IPS-11a (cell line): ENCODE data around the gene RPS25.
"Not testable (repeated sequence)": the region's sequence is repeated elsewhere in the genome, so short reads cannot be mapped to it uniquely, and the experiment has no call there.

Experiments used
- H3K4me3 ChIP-seq: one replicate; pipeline ENCODE4 v1.5.1; 2013; ENCODE audit warnings: low read depth, low read length, control low read depth

Gene RPS25

DNA sequence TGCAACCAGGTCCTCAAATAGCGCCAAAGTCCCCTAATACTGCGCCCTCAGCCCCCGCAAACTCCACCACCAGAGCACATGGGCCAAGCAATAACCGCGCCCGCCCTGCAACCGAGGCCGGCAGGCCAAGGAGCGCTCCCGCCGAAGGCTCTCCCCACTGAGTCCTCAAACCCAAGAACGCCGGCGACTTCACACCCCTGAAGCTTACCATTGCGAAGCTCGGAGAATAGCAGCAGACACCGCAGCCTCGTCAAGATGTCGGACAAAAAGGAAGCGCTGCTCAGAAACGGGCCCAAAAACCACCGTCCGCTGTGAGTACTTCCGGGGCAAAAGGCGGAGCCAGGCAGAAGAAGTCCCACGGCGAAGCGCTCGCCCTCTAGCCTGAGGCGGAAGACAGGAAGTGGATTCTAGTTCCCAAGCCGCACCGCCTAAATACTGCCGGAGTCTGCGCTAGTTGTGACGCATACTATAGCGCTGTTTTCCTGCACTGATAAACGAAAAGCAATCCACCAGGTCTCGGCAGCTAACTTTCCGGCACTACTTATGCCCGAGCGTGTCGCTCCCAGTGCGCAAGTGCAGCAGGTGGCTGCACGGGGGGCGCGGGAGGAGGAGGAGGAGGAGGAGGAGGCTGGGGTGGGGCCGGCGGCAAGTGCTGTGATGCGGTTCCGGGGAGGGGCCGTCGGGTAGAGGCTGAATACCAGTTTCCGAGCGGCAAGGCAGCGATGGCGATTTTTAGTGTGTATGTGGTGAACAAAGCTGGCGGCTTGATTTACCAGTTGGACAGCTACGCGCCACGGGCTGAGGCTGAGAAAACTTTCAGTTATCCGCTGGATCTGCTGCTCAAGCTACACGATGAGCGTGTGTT lies at the start of gene RPS25, which contains the start of gene TRAPPC4:
Gene RPS25, minus strand, starts transcription at position 270 of the 865 bp plus-strand sequence. Its CDS starts 59 bp downstream, at position 211.
Gene TRAPPC4, plus strand, starts transcription at position 693 of the 865 bp plus-strand sequence. Its CDS starts 30 bp downstream, at position 723.
- peak within 1 kb of the TSS; percentile 100 for H3K4me3 ChIP-seq

DNA sequence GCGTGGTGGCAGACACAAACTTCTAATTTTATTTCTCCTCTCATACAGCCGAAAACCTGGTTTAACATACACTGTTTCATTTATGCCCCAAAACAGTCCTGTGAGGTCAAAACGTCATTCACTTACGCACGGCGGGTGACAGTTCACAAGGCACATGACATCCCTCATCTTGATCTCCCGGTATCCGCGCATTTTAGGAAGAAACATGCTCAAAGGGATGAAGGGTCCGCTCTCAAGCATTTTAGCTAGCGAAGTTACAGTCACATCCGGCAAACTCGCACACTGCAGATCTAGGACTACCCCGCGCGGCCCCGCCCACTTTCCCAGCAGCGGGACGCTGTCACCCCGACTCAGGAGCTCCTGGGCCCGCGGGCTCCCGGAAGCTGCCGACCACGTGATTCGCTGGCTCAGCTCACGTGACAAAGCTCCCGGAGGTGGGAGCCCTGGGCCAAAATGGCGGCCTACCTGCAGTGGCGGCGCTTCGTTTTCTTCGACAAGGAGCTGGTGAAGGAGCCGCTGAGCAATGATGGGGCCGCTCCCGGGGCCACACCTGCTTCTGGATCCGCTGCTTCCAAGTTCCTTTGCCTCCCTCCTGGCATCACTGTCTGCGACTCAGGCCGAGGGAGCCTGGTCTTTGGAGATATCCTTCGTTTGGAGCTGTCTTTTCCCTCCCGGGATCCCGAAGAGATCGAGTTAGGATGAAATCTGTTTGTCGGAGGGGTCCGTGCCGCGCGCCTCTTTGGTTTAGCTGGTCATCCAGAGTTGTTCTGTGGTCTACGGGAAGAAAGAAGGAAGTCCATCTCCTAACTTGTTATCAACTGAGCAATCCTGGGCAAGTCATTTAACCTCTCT lies 49.5 kb upstream of the RPS25 start, which contains the start of gene VPS11:
Gene VPS11, plus strand, starts transcription at position 448 of the 852 bp plus-strand sequence. Its CDS starts 6 bp downstream, at position 454.
- H3K4me3 ChIP-seq = peak within 1 kb of the TSS; percentile 97

DNA sequence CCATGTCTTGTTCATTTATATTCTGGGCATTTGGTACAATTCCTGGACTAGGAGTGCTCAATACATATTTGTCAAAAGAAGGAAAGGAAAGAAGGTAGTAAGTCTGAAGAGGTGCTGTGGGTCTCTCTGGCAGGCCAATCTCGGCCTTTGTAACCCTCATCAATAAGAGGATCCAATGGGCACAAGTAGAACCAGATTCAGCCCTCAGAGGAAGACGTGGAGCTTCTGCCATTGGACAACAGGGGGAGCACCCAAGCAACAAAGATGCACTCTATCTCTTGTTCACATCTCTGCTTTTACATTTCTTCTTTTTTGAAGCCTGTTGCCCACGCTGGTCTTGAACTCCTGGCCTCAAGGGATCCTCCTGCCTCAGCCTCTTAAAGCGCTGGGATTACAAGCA lies 47.2 kb upstream of the RPS25 start:
- no peak overlapping the region for H3K4me3 ChIP-seq

DNA sequence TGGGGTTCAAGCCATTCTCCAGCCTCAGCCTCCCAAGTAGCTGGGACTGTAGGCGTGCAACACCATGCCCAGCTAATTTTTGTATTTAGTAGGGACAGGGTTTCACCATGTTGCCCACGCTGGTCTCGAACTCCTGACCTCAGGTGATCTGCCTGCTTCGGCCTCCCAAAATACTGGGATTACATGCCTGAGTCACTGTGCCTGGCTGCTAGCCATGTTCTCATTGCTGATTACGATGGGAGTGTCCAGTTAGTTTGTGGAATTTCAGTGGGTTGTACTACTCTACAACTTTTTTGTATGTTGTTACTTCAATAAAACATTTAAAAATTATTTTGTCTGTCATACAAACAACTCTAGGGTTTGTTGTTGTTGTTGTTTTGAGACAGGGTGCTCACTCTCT lies 44.6 kb upstream of the RPS25 start:
- no peak overlapping the region for H3K4me3 ChIP-seq

DNA sequence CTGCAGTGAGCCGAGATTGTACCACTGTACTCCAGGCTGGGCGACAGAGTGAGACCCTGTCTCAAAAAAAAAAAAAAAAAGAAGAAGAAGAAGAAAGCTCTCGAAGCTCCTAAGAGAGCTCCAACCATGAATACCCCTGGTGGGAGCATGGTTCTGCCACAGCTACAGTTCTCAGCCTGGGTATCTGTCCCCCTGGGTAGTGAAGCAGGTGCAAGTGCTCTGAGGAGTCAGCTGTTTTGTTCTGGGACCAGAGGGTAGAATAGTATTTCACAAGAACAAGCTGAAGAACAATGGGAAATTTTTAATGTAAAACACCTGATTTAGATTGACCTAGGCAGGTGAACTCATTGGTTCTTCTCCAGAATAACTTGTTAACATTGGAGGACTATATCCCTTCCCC lies 43.1 kb upstream of the RPS25 start:
- H3K4me3 ChIP-seq = no peak overlapping the region

DNA sequence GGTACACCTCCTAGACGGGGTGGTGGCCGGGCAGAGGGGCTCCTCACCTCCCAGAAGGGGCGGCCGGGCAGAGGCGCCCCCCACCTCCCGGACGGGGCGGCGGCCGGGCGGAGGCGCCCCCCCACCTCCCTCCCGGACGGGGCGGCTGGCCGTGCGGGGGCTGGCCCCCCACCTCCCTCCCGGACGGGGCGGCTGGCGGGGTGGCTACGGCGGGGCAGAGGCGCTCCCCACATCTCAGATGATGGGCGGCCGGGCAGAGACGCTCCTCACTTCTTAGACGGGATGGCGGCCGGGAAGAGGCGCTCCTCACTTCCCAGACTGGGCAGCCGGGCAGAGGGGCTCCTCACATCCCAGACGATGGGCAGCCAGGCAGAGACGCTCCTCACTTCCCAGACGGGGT lies 41.0 kb upstream of the RPS25 start:
- H3K4me3 ChIP-seq = not testable (repeated sequence)

DNA sequence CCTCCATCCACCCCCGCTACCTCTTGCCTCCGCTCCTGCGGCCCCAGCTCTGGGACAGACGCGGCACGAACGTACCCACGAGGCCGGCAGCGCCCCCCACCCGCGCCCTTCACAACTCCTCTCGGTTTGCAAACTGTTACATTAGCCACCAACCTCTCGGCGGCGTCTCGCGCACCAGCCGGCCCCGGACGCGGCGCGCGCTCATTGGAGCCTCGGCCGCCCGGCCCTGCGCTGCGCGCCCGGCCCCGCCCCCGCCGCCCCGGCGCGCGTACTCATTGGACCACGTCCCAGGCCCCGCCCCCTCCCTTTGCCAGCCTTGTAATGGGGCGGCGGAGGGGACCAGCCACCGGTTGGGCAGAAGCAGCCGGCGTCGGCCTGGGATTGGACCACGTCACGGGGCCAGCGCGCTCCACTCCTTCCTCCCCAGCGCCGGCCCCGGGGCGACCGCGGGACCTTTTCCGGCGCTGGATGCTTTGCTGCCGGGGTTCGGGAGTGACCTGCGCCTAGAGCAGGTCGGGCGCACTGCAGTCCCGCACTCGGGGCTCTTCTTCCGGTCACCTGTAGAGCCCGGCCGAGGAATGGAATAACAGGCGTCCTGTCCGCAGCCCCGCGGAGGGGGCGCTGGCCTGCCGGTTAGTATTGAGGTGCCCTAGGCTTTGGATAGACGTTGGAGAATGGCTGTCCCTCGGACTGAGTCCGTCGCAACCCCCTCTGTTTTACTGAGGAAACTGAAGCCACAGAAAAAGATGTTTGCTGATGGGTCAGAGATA lies 39.0 kb upstream of the RPS25 start, which contains the start of gene HYOU1:
Gene HYOU1, minus strand, starts transcription at position 206 of the 770 bp plus-strand sequence. CDS start 1,045 bp downstream, outside the sequence.
- peak within 1 kb of the TSS; percentile 82 for H3K4me3 ChIP-seq

DNA sequence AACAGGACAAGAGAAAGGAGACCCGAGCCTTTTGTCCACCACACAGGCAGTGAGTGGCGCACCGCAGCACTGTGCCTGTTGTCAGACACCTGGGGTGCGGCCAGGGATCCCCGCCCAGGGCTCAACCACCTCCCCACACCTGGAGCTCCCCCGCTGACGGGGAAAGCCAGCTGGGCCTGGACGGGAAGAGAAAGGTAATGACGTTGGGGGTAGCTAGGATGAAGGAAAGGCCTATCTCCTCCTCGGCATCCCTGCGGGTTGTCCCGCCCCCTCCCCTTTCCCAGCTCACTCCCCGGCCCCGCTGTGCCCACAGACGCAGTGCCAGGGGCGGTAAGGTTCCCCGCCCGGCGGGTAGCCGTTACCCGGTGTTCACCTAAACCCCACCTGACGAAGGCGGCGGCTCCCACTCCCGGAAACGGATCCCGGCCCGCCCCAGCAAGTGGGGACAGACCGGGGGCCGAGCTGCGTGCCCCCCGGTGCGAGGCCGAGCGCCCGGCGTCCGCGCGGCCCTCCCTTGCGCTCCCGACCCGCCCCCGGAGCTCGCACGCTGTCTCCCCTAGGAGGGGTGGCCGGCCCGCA lies 38.4 kb upstream of the RPS25 start:
- H3K4me3 ChIP-seq = peak overlapping the region; percentile 77

DNA sequence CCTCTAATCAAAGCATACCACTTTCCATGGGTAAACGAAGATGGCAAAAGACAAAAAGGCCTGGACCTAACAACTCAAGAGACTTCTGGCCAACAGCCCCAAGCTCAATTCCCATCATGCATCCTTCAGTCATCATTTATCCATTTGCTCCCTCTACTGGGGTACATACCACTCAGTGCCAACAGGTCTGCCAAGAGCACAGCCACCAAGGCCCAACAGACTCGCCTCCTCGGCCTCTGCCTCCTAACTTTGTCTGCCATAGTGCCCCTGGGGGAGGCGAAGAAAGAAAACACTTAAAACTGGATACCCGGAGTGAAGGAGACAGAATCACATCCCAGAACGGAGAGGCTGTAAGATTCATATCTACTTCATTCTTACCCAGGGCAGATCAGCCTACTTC lies 37.8 kb upstream of the RPS25 start:
- peak overlapping the region; percentile 77 for H3K4me3 ChIP-seq

DNA sequence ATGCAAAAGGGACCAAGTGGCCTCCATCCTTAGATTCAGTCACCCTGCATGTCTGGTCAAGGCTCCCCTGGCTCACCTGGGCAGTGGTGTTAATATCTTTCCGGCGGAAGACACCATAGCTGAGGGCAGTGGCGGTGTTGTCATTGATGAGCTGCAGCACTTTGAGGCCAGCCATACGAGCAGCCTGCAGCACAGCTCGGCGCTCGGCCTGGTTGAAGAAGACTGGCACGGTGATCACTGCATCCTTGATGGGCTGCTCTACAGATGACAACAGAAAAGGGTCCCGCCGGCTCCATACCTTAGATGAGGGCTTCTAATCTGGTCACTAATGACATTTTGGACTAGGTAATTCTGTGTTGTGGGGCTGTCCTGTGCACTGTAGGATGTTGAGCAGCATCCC lies 36.3 kb upstream of the RPS25 start:
- no peak overlapping the region for H3K4me3 ChIP-seq

DNA sequence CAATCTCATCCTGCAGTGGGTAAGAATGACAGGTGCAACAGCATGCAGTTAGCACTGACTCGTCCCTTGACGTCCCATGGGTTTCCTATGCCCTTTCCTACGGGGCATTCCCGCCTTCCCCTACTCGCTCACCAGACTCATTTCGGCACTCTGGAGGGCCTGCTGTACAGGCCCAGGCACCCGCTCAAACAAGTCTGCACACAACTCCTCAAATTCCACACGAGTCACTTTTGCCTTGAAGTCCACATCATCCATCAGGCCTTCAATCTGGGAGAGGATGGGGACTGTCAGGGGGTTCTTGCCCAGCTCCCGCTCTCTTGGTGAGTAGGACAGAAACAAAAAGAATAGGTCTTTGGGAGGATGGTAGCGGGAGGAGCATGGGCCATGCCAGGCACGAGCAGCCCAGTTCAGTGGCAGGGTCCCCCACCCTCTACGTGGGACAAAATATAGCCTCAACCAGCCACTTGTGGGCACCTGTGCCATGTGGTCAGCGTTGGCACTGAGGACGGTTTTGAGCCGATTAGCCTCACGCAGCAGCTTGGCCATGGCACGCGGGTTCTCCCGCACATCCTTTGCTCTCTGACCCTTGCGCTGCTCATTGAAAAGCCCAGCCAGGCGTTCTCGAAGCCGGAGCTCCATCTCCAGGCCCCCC lies 34.1 kb upstream of the RPS25 start:
- no peak overlapping the region for H3K4me3 ChIP-seq

DNA sequence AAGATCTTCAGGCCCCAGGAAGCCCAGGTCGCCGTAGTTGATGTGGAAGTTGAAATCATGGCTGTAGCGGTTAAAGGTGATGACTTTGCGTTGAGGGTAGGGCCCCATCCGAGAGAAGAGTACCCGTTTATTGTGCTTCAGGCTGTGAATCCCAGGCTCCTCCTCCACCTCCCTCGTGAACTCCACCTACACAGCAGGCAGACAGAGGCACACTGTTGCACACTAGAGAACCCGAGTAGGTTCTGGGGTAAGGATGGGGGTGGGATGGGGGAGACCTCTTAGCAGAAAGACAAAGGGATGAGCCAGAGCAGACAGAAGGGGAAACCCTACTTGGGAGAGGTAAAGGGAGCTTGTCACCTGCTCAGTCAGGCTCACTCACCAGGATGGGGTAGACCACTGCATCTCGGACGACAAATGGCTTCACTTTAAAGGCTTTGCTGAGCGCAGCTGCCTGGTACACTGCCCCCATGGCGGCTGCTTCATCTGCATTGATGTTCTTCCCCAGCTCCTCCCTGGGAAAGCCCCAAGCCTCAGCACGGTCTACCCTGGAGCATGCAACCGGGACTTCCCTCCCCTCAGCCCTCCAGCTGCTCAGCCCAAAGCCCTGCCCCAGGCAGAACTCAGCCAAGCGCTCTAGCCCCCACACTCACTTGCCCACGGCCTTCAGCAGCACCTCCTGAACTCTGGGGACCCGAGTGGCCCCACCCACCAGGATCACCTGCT lies 33.5 kb upstream of the RPS25 start:
- no peak overlapping the region for H3K4me3 ChIP-seq

DNA sequence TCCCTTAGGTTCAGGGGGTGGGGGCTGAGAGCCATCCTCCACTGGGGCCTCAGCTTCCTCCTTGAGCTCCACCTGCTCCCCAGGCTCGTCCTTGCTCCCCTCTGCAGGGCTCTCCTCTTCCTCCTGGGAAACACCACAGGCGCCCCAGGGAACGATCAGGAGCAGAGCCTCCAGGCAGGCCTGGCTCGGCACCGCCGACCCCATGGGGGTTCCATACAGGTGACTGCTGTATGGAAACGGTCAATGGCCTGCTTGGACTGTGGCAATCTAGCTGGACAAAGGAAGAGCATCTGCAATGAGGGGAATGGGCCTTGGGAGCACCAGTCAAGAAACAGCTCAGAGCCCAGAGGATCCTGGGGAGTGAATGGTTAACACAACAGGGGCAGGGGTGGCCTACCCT lies 30.9 kb upstream of the RPS25 start:
- H3K4me3 ChIP-seq = no peak overlapping the region

DNA sequence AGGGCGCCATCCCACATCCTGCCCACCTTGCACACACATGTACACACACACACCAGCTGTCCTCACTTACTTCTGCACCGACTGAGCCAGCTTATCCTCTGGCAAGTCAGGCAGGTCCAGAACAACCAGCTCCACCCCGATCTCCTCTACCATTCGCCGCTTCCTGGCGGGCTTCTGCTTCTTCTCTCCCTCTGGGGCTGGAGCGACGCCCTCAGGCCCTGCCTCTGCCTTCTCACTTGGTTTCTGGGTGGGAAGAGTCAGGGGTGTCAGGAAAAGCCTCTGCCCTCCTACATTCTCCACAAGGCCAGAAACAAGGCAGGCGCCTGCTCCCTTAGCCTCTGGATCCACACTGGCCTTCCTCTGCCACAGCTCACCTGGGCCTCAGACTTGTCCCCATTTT lies 30.5 kb upstream of the RPS25 start:
- no peak overlapping the region for H3K4me3 ChIP-seq

DNA sequence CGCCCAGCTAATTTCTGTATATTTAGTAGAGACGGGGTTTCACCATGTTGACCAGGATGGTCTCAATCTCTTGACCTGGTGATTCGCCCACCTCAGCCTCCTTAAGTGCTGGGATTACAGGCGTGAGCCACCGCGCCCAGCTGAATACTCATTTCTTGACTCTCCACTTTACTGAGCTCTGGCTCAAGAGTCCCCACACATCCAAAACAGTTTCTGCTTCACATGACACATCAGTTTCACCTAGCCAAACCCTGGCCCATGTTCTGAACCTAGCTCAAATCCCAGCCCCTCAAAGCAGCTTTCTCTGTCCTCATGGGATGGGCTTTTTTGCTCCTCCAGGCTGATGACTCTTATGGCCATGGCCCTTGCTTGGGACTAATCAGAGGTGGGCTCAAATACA lies 29.1 kb upstream of the RPS25 start:
- no peak overlapping the region for H3K4me3 ChIP-seq

DNA sequence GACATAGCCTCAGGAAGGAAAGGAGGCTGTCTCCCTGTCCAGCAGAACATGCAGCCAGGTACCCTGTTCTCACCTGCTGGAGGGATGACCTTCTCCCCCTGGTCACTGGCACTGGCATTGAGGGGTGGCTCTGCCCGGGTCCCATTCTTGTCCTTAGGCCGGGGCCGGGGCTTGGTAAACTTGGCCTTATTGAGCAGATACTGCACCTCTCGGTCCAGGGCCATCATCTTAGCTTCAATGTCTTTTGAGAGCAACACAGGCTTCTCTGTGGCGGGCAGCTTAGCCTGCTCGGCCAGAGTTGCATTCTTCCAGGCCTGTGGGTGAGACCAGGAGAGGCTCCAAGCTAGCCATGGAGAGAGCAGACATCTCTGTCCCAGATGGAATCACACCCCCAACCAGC lies 28.3 kb upstream of the RPS25 start:
- H3K4me3 ChIP-seq = no peak overlapping the region

DNA sequence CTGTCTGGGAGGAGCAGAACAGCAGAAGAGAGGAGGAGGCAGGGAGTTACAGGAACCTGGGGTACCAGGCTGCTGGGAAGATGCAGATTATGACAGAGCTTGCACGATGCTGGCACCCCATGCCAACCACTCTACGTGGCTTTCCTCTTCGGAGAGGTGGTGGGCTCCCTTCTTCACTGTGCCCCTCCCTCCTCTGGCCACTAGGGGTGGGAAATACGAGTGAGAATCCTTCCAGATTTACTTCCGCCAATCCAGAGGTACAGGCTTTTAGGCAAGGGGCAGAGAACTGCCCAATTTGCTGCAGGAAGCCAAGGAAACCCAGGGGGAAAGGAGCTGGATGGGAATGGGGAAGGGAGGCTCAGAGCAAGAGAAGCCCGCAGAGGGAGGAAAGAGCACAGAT lies 26.6 kb upstream of the RPS25 start:
- no peak overlapping the region for H3K4me3 ChIP-seq

DNA sequence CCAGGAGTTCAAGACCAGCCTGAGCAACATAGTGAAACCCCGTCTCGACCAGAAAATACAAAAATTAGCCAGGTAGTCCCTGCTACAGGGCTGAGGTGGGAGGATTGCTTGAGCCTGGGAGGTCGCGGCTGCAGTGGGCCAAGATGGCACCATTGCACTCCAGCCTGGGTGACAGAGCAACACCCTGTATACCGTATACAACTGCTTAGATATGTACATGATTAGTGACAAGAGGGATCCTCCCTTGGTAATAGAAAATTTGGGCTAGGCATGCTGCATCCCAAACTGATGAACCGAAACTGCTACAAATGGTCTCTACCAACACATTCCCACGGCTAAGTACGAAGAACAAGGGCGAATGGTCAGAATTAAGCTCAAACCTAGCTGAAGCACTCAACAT lies 24.8 kb upstream of the RPS25 start:
- no peak overlapping the region for H3K4me3 ChIP-seq

DNA sequence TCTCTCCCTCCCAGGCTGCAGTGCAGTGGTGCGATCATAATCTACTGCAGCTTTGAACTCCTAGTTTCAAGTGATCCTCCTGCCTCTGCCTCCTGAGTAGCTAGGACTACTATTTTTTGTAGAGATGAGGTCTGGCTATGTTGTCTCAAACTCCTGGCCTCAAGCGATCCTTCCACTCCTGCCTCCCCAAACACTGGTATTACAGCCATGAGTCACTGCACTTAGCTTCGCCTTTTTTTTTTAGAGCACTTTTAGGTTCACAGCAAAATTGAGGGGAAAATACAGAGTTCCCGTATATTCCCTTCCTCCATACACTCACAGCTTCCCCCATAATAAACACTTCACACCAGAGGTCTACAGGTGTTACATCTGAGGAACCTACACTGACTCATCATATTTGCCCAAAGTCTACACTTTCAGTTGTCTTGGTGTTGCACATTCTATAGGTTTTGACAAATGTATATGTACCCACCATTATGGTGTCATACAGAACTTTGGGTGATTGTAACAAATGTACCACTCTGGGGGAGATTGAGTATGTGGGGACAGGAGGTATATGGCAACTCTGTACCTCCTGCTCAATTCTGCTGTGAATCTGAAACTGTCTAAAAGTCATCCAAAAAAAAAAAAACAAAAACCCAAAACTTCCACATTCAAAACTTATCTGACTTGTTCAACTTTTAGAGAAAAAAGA lies 23.8 kb upstream of the RPS25 start:
- no peak overlapping the region for H3K4me3 ChIP-seq
